H4 (cell line): ENCODE results near the gene OR2T5. TPM values are rescaled to one million over a fixed set of nuclear protein-coding genes. Genes with fewer than 3 reads are reported as not detected.
"Not testable (repeated sequence)": the region's sequence is repeated elsewhere in the genome, so short reads cannot be mapped to it uniquely, and the experiment has no call there.

Source experiments
- DNase-seq: peaks from one replicate; pipeline ENCODE4 v3.0.0-alpha.2; 2015; ENCODE audit warnings: low spot score
- total RNA-seq: library from RNA; depleted of rRNA; stranded (reverse); fragments of >200 nt; shearing (Covaris generic); gene quantifications from 2 replicates; pipeline ENCODE4 v1.2.3, GENCODE V29; 2014; rRNA removed

The OR2T5 gene
- total RNA-seq, 1 experiment from 2014 or later: not detected

- not testable (repeated sequence) for DNase-seq
Observed at GRCh38 chr1:248500305-248501035, 12.1 kb downstream of the OR2T5 start.

GRCh38 chr1:248507773-248508172 lies 19.4 kb downstream of the OR2T5 start, which contains the start of gene OR2G6:
Gene OR2G6, plus strand, starts transcription at chr1:248508073. Its CDS starts 13,574 bp downstream, at chr1:248521647.
- DNase-seq: not testable (repeated sequence)

- DNase-seq: not testable (repeated sequence)
Observed at GRCh38 chr1:248510217-248510616, 21.8 kb downstream of the OR2T5 start.

- DNase-seq: no peak
Observed at GRCh38 chr1:248521856-248522255, 33.5 kb downstream of the OR2T5 start.

GRCh38 chr1:248537449-248537848 lies 49.1 kb downstream of the OR2T5 start:
- not testable (repeated sequence) for DNase-seq

Other genes with a start within 250 kb of the OR2T5 start
- gene OR2T33, start 210.6 kb upstream of the OR2T5 start, total RNA-seq: 0.79 TPM in 1 of 2 replicates, not detected in the other
- gene OR2T12, start 185.2 kb upstream of the OR2T5 start, total RNA-seq: not detected in 2 replicates
- gene OR2M7, start 164.0 kb upstream of the OR2T5 start, total RNA-seq: not detected in 2 replicates
- gene OR14C36, start 139.8 kb upstream of the OR2T5 start, total RNA-seq: not detected in 2 replicates
- gene OR2T4, start 126.9 kb upstream of the OR2T5 start, total RNA-seq: 0.31 TPM in 1 of 2 replicates, not detected in the other
- not detected in 2 replicates for gene OR2T6, start 112.8 kb upstream of the OR2T5 start, total RNA-seq
- not detected in 2 replicates for gene OR2T1, start 85.5 kb upstream of the OR2T5 start, total RNA-seq
- gene OR2T2, start 43.0 kb upstream of the OR2T5 start, total RNA-seq: not detected in 2 replicates
- not detected in 2 replicates for gene OR2T3, start 15.2 kb upstream of the OR2T5 start, total RNA-seq
- gene OR2G6, start 19.5 kb downstream of the OR2T5 start, total RNA-seq: not detected in 2 replicates
- not detected in 2 replicates for gene OR2T29, start 74.2 kb downstream of the OR2T5 start, total RNA-seq
- not detected in 2 replicates for gene OR2T34, start 86.2 kb downstream of the OR2T5 start, total RNA-seq
- gene OR2T10, start 109.1 kb downstream of the OR2T5 start, total RNA-seq: not detected in 2 replicates
- not detected in 2 replicates for gene OR2T11, start 146.5 kb downstream of the OR2T5 start, total RNA-seq
- gene OR2T35, start 156.7 kb downstream of the OR2T5 start, total RNA-seq: not detected in 2 replicates
- gene OR2T27, start 166.9 kb downstream of the OR2T5 start, total RNA-seq: not detected in 2 replicates
- not detected in 2 replicates for gene OR14I1, start 214.2 kb downstream of the OR2T5 start, total RNA-seq